Measurements from ENCODE around the gene PHLPP2. TPM values are rescaled to one million over a fixed set of nuclear protein-coding genes. Genes with fewer than 3 reads are reported as not detected.

Gene PHLPP2
- total and polyA plus RNA-seq, 12 donors, result 2.8 to 11.3 (median 7.7) TPM

- H3K27me3 ChIP-seq, result peaks cover 18% of the 10 kb centered on the region
- H3K36me3 ChIP-seq (replicated peaks in 1 of 2), result no peaks in the 10 kb centered on the region
- no peak overlapping the region for H3K4me3 ChIP-seq
- TF ChIP-seq POLR2A (IDR thresholded peaks at IDR 0.05), result no peak
- TF ChIP-seq CTCF (IDR thresholded peaks at IDR 0.05), result no peak
- intact Hi-C loops (cut with DNase I), result no loop called here
- 69 to 78% (median 75%) methylated on average over 11 of the region's 11 CpGs for WGBS, 4 donors
- no peak for DNase-seq
- H3K4me1 ChIP-seq (replicated peaks in 1 of 2), result peaks cover 9 to 12% of the 10 kb centered on the region in 2 donors
- no peaks in the 10 kb centered on the region for H3K9me3 ChIP-seq (replicated peaks in 1 of 3)
- H3K27ac ChIP-seq, result no peak overlapping the region
Observed at GRCh38 chr16:71629278-71630016, 95.1 kb downstream of the PHLPP2 start.

GRCh38 chr16:71628810-71629209, 95.7 kb downstream of the PHLPP2 start:
- intact Hi-C loops (cut with DNase I), result no loop called here
- Histone ChIP-seq H3K36me3 (replicated peaks in 1 of 2) (no peaks in the 10 kb centered on the region), H3K9me3 (replicated peaks in 1 of 3) (no peaks in the 10 kb centered on the region), H3K27me3 (peaks cover 18% of the 10 kb centered on the region), H3K4me1 (replicated peaks in 1 of 2) (peaks cover 9 to 12% of the 10 kb centered on the region in 2 donors), H3K4me3 (no peak overlapping the region), H3K27ac (no peak overlapping the region)
- WGBS, 4 donors, result 52 to 70% (median 62%) methylated on average over 5 of the region's 5 CpGs
- TF ChIP-seq CTCF (IDR thresholded peaks at IDR 0.05) (no peak), POLR2A (IDR thresholded peaks at IDR 0.05) (no peak)
- peak in 1 of 7 donors; percentile 15 for DNase-seq

GRCh38 chr16:71627731-71628181, 96.7 kb downstream of the PHLPP2 start:
- DNase-seq, result no peak
- intact Hi-C loops (cut with DNase I), result no loop called here
- Histone ChIP-seq H3K9me3 (replicated peaks in 1 of 3) (no peaks in the 10 kb centered on the region), H3K4me1 (replicated peaks in 1 of 2) (peaks cover 9 to 12% of the 10 kb centered on the region in 2 donors), H3K27ac (no peak overlapping the region), H3K36me3 (replicated peaks in 1 of 2) (no peaks in the 10 kb centered on the region), H3K4me3 (no peak overlapping the region), H3K27me3 (peaks cover 18% of the 10 kb centered on the region)
- no peak for TF ChIP-seq POLR2A (IDR thresholded peaks at IDR 0.05)
- no peak for TF ChIP-seq CTCF (IDR thresholded peaks at IDR 0.05)
- WGBS, 4 donors, result 69 to 73% (median 72%) methylated on average over 5 to 7 of the region's 7 CpGs

DNA sequence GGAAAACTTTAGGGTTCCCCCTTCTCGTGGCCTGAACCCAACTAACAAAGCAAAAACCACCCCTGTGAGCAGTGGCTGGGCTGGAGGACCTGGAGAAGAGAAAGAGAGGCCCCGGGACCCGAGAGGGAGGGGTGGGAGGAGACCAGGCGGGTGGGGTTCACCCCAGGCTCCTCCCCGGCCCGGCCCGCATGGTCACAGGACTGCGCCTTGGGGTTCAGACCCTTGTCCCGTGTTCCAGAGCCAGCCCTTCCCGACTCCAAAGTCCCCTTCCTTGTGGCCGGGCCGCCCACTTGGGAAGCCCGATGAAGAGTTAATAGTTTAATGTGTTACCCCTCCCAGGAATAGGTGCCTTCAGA, 97.7 kb downstream of the PHLPP2 start:
- H3K4me1 ChIP-seq (replicated peaks in 1 of 2), result peaks cover 9 to 12% of the 10 kb centered on the region in 2 donors
- H3K9me3 ChIP-seq (replicated peaks in 1 of 3), result no peaks in the 10 kb centered on the region
- 6 to 13% (median 11%) methylated on average over 4 to 13 of the region's 13 CpGs for WGBS, 4 donors
- TF ChIP-seq POLR2A (IDR thresholded peaks at IDR 0.05), result no peak
- H3K36me3 ChIP-seq (replicated peaks in 1 of 2), result no peaks in the 10 kb centered on the region
- peak overlapping the region in 1 of 4 donors; percentile 48 for H3K4me3 ChIP-seq
- no peak overlapping the region for H3K27ac ChIP-seq
- no peak for DNase-seq
- peaks cover 18% of the 10 kb centered on the region for H3K27me3 ChIP-seq
- intact Hi-C loops (cut with DNase I), result no loop called here
